GM23248 (cell line): ENCODE data around the gene ZDHHC20.

Experiments used
- EZH2 ChIP-seq: fragments of 200-600 bp; sonication (generic); IDR thresholded peaks from 2 replicates; pipeline ENCODE4 v1.6.1; 2018; ENCODE audit warnings: antibody characterized with exemption, mild to moderate bottlenecking; ENCODE audit not compliant: insufficient read depth, poor library complexity, severe bottlenecking
- EZH2phosphoT487 ChIP-seq: fragments of 200-600 bp; sonication (generic); IDR thresholded peaks from 2 replicates; pipeline ENCODE4 v1.6.1; 2018; ENCODE audit warnings: antibody characterized with exemption, moderate library complexity, mild to moderate bottlenecking, low read depth; ENCODE audit not compliant: insufficient read depth

DNA sequence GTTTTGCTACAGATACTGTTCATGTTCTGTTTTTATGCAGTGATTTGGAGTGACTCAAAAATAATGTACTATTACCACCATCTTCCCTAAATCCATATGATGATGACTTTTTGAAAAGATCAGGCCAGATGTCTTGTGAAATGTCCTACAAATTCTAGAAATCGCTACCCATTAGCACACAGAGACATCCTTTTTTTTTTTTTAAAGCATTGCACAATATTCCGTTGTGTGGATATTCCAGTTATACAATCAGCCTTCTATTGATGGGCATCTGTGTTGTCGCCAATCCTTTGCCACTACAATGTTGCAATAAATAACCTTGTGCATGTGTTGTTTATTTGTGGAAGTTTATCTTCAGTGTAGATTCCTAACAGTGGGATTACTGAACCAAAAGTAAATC lies 24.5 kb downstream of the ZDHHC20 start:
- TF ChIP-seq EZH2 (no peak), EZH2phosphoT487 (no peak)
